ENCODE data around the gene CDH13. TPM values are rescaled to one million over a fixed set of nuclear protein-coding genes. Genes with fewer than 3 reads are reported as not detected.

The CDH13 gene
- total and polyA plus RNA-seq, 10 of the 15 experiments (the other 5 are each of a cell fraction or from before 2014, with no cell fraction given) = under 0.01 to 0.05 TPM; not detected in 8

DNA sequence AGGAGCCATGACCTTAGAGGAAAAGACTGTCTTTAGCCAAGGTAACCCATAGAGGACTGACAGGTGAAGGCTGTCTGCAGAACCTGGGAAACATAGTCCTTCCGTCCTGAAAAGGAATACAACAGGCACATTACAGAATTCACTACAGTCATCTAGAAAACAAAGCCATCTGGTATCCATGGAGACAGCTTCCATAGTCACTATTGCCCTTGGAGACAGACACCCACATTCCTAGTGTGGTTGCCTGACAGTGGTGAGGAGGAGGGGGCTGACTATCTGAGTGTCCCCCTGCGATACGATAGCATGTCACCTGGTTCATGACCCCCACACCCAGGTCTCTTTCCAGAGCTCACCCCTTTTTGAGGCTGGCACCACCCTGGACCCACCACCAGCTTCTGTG is 254.7 kb downstream of the CDH13 start:
- Histone ChIP-seq H3K27me3 (replicated peaks in 1 of 2; ENCODE audit: control insufficient read depth in 2 of 2, insufficient read depth in 2 of 2, low read length in 1 of 2) (no peaks in the 10 kb centered on the region), H4K20me1 (ENCODE audit: control insufficient read depth, insufficient read depth) (no peaks in the 10 kb centered on the region), H3K4me1 (ENCODE audit: control insufficient read depth, insufficient read depth, low read length) (no peaks in the 10 kb centered on the region), H3K4me3 (no peak overlapping the region), H3K9me3 (replicated peaks; ENCODE audit: control insufficient read depth, insufficient read depth, low read length) (no peaks in the 10 kb centered on the region), H3K27ac (ENCODE audit: control insufficient read depth, insufficient read depth) (no peak overlapping the region), H3K79me2 (ENCODE audit: control insufficient read depth, insufficient read depth, low read length) (no peaks in the 10 kb centered on the region), H3K4me2 (ENCODE audit: control insufficient read depth, insufficient read depth) (no peak overlapping the region), H3K9ac (ENCODE audit: control insufficient read depth, insufficient read depth, low read length) (no peak overlapping the region), H3K36me3 (ENCODE audit: control insufficient read depth in 2 of 2, insufficient read depth in 2 of 2, low read length in 1 of 2) (no peaks in the 10 kb centered on the region), H2AFZ (ENCODE audit: control insufficient read depth, low read depth, low read length) (no peak overlapping the region)
- no peak for ATAC-seq
- RAD21 ChIA-PET (ENCODE audit: unreplicated experiment) = no interaction called here
- no peak for FAIRE-seq
- intact Hi-C loops (cut with micrococcal nuclease; ENCODE audit: unreplicated experiment) = no loop called here
- in situ Hi-C loops (cut with MboI) = no loop called here
- WGBS (ENCODE audit: insufficient coverage, insufficient replicate concordance, low lambda C conversion rate, missing lambda C conversion rate) = 62% methylated on average over 3 of the region's 3 CpGs
- CTCF ChIA-PET = no interaction called here
- TF ChIP-seq CEBPB (IDR thresholded peaks at IDR 0.05; ENCODE audit: borderline replicate concordance in 1 of 2, low read depth in 2 of 2, low read length in 2 of 2) (no peak), SMC3 (IDR thresholded peaks at IDR 0.05; ENCODE audit: borderline replicate concordance, low read length) (no peak), MTA3 (IDR thresholded peaks at IDR 0.05; ENCODE audit: borderline replicate concordance, low read length) (no peak), POU2F2 (IDR thresholded peaks at IDR 0.05; ENCODE audit: borderline replicate concordance, low read depth, low read length) (no peak), JUNB (IDR thresholded peaks at IDR 0.05) (no peak), BACH1 (IDR thresholded peaks at IDR 0.05; ENCODE audit: borderline replicate concordance) (no peak), FOXK2 (IDR thresholded peaks at IDR 0.05) (no peak), TCF3 (IDR thresholded peaks at IDR 0.05; ENCODE audit: borderline replicate concordance, insufficient read depth, low read depth, low read length) (no peak), CHD1 (IDR thresholded peaks at IDR 0.05; ENCODE audit: low read depth, low read length) (no peak), ZSCAN29 (IDR thresholded peaks at IDR 0.05) (no peak), RCOR1 (conservative IDR thresholded peaks at IDR 0.05; ENCODE audit: low read depth, low read length) (no peak), GABPA (IDR thresholded peaks at IDR 0.05; ENCODE audit: low read depth) (no peak)
- TF ChIP-seq, protein P1, sequence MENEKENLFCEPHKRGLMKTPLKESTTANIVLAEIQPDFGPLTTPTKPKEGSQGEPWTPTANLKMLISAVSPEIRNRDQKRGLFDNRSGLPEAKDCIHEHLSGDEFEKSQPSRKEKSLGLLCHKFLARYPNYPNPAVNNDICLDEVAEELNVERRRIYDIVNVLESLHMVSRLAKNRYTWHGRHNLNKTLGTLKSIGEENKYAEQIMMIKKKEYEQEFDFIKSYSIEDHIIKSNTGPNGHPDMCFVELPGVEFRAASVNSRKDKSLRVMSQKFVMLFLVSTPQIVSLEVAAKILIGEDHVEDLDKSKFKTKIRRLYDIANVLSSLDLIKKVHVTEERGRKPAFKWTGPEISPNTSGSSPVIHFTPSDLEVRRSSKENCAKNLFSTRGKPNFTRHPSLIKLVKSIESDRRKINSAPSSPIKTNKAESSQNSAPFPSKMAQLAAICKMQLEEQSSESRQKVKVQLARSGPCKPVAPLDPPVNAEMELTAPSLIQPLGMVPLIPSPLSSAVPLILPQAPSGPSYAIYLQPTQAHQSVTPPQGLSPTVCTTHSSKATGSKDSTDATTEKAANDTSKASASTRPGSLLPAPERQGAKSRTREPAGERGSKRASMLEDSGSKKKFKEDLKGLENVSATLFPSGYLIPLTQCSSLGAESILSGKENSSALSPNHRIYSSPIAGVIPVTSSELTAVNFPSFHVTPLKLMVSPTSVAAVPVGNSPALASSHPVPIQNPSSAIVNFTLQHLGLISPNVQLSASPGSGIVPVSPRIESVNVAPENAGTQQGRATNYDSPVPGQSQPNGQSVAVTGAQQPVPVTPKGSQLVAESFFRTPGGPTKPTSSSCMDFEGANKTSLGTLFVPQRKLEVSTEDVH (IDR thresholded peaks at IDR 0.05; ENCODE audit: low read depth, partially characterized antibody) = no peak
- no peak for DNase-seq (ENCODE audit: low read depth, low spot score)
- SMC1A ChIA-PET (ENCODE audit: uncharacterized antibody, unreplicated experiment) = no interaction called here
- POLR2A ChIA-PET = no interaction called here
- BruUV-seq (replicated peaks) = no TSS peak
